H1 (cell line): Measurements from ENCODE around the gene ZKSCAN1.

Source experiments
- BRCA1 ChIP-seq: IDR thresholded peaks from 2 replicates; pipeline ENCODE4 v1.6.1; 2012; ENCODE audit warnings: low read depth, low read length, improper control_type of control experiment
- CTCF ChIP-seq, 3 experiments: IDR thresholded peaks; 1 replicate in 2 of 3; 2 replicates in 1 of 3; pipeline versions ENCODE4 v1.5.1 to v1.6.1; 2011; ENCODE audit warnings: low read length in 3 of 3, mild to moderate bottlenecking in 3 of 3, inconsistent platforms in 2 of 3, low read depth in 1 of 3, moderate library complexity in 1 of 3; ENCODE audit not compliant: insufficient read depth in 1 of 3; ENCODE audit errors: control extremely low read depth in 1 of 3
- EP300 ChIP-seq, 2 experiments: IDR thresholded peaks; 1 replicate in 1 of 2; 2 replicates in 1 of 2; pipeline ENCODE4 v1.6.1; 2011 to 2012; ENCODE audit warnings: low read depth in 2 of 2, low read length in 2 of 2, mild to moderate bottlenecking in 2 of 2, borderline replicate concordance in 1 of 2, inconsistent platforms in 1 of 2, moderate library complexity in 1 of 2
- EZH2 ChIP-seq: fragments of 200-600 bp; sonication (generic); IDR thresholded peaks from 2 replicates; pipeline ENCODE4 v1.7.1; 2012; ENCODE audit warnings: low read depth, mild to moderate bottlenecking, moderate library complexity, low read length, inconsistent platforms; ENCODE audit not compliant: severe bottlenecking
- JUND ChIP-seq: IDR thresholded peaks from 2 replicates; pipeline ENCODE4 v1.6.1; 2011; ENCODE audit warnings: mild to moderate bottlenecking, improper control_type of control experiment, low read length
- NRF1 ChIP-seq: IDR thresholded peaks from 2 replicates; pipeline ENCODE4 v1.6.1; 2011; ENCODE audit warnings: mild to moderate bottlenecking, low read depth, low read length, improper control_type of control experiment
- POLR2A ChIP-seq, 2 experiments: IDR thresholded peaks; 1 replicate in 1 of 2; 2 replicates in 1 of 2; pipeline ENCODE4 v1.6.1; 2011; ENCODE audit warnings: low read depth in 2 of 2, low read length in 2 of 2, mild to moderate bottlenecking in 2 of 2; ENCODE audit errors: control extremely low read depth in 1 of 2
- RBBP5 ChIP-seq: IDR thresholded peaks from 2 replicates; pipeline ENCODE4 v1.7.1; 2012; ENCODE audit warnings: low read depth, mild to moderate bottlenecking, inconsistent platforms, low read length, moderate library complexity, borderline replicate concordance
- SIN3A ChIP-seq, 2 experiments: IDR thresholded peaks in 1 of 2; conservative IDR thresholded peaks in 1 of 2; 2 replicates each; pipeline ENCODE4 v1.6.1; 2011 to 2012; ENCODE audit warnings: low read length in 2 of 2, improper control_type of control experiment in 1 of 2, low read depth in 1 of 2, mild to moderate bottlenecking in 1 of 2
- SP1 ChIP-seq: IDR thresholded peaks from 2 replicates; pipeline ENCODE4 v1.6.1; 2011; ENCODE audit warnings: low read depth, low read length
- TF ChIP-seq, protein P1 (sequence below): IDR thresholded peaks from 2 replicates; pipeline ENCODE4 v1.6.1; 2012; ENCODE audit warnings: low read length, inconsistent platforms

- TF ChIP-seq, protein P1, sequence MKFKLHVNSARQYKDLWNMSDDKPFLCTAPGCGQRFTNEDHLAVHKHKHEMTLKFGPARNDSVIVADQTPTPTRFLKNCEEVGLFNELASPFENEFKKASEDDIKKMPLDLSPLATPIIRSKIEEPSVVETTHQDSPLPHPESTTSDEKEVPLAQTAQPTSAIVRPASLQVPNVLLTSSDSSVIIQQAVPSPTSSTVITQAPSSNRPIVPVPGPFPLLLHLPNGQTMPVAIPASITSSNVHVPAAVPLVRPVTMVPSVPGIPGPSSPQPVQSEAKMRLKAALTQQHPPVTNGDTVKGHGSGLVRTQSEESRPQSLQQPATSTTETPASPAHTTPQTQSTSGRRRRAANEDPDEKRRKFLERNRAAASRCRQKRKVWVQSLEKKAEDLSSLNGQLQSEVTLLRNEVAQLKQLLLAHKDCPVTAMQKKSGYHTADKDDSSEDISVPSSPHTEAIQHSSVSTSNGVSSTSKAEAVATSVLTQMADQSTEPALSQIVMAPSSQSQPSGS, result no peak
- no peak for TF ChIP-seq EZH2
- no peak for TF ChIP-seq EP300 (IDR thresholded peaks at IDR 0.05; ENCODE audit: borderline replicate concordance in 1 of 2, low read depth in 2 of 2, low read length in 2 of 2)
- peak in 1 of 3 experiments; percentile 13; a peak in 1 of 4 replicates for TF ChIP-seq CTCF (IDR thresholded peaks at IDR 0.05; ENCODE audit: control extremely low read depth in 1 of 3, insufficient read depth in 1 of 3, low read depth in 1 of 3, low read length in 3 of 3)
- no peak for TF ChIP-seq POLR2A (IDR thresholded peaks at IDR 0.05; ENCODE audit: control extremely low read depth in 1 of 2, low read depth in 2 of 2, low read length in 2 of 2)
- TF ChIP-seq BRCA1, result no peak
- no peak for TF ChIP-seq JUND
- no peak for TF ChIP-seq SP1
- no peak for TF ChIP-seq NRF1
- no peak for TF ChIP-seq SIN3A (conservative IDR thresholded peaks at IDR 0.05 in 1 of 2, IDR thresholded peaks at IDR 0.05 in 1 of 2; ENCODE audit: low read depth in 1 of 2, low read length in 2 of 2)
- no peak for TF ChIP-seq RBBP5
These were observed 29.3 kb downstream of the ZKSCAN1 start for GRCh38 chr7:100044718-100045117.
